Loucy (cell line): ENCODE results near the gene CDK18.

Source experiments
- H2AFZ ChIP-seq: fragments of 200-600 bp; sonication (generic); 2 replicates; pipeline ENCODE4 v1.6.0; 2016; ENCODE audit warnings: antibody characterized with exemption, mild to moderate bottlenecking, low read length, moderate library complexity
- H3F3A ChIP-seq: fragments of 200-600 bp; 2 replicates; pipeline ENCODE4 v1.6.0; 2016; ENCODE audit warnings: antibody characterized with exemption, low read depth, mild to moderate bottlenecking
- H3K27me3 ChIP-seq: fragments of 200-600 bp; sonication (generic); 2 replicates; pipeline ENCODE4 v1.6.1; 2014; ENCODE audit warnings: low read length, mild to moderate bottlenecking; ENCODE audit not compliant: insufficient read depth, poor library complexity, severe bottlenecking
- H3K36me3 ChIP-seq: fragments of 200-600 bp; sonication (generic); 2 replicates; pipeline ENCODE4 v1.6.1; 2016; ENCODE audit warnings: low read length; ENCODE audit not compliant: insufficient read depth
- H3K4me1 ChIP-seq: fragments of 200-600 bp; sonication (generic); 2 replicates; pipeline ENCODE4 v1.5.1; 2014; ENCODE audit warnings: low read length, mild to moderate bottlenecking; ENCODE audit not compliant: insufficient read depth, poor library complexity, severe bottlenecking
- H3K4me2 ChIP-seq: fragments of 200-600 bp; sonication (generic); 2 replicates; pipeline ENCODE4 v1.6.0; 2014; ENCODE audit warnings: antibody characterized with exemption, low read length, low read depth, mild to moderate bottlenecking; ENCODE audit not compliant: poor library complexity, severe bottlenecking
- H3K4me3 ChIP-seq: fragments of 200-600 bp; sonication (generic); 2 replicates; pipeline ENCODE4 v1.5.1; 2014; ENCODE audit warnings: low read length, mild to moderate bottlenecking, mixed read lengths; ENCODE audit not compliant: poor library complexity, severe bottlenecking
- H3K79me2 ChIP-seq: fragments of 200-600 bp; sonication (generic); 2 replicates; pipeline ENCODE4 v1.6.1; 2014; ENCODE audit warnings: low read length; ENCODE audit not compliant: insufficient read depth
- H3K9ac ChIP-seq: fragments of 200-600 bp; sonication (generic); 2 replicates; pipeline ENCODE4 v1.6.0; 2014; ENCODE audit warnings: mild to moderate bottlenecking, low read depth, low read length, moderate library complexity; ENCODE audit not compliant: poor library complexity, severe bottlenecking
- H3K9me2 ChIP-seq: fragments of 200-600 bp; sonication (generic); replicated peaks from 2 replicates; pipeline ENCODE4 v1.6.1; 2016; ENCODE audit warnings: low read depth, low read length, mixed read lengths
- H3K9me3 ChIP-seq: fragments of 200-600 bp; sonication (generic); 2 replicates; pipeline ENCODE4 v1.6.1; 2014; ENCODE audit warnings: mild to moderate bottlenecking, antibody characterized with exemption, low read length, low read depth; ENCODE audit not compliant: insufficient read depth
- H4K20me1 ChIP-seq: fragments of 200-600 bp; sonication (generic); 2 replicates; pipeline ENCODE4 v1.6.0; 2014; ENCODE audit warnings: antibody characterized with exemption, low read length, mild to moderate bottlenecking; ENCODE audit not compliant: insufficient read depth, poor library complexity, severe bottlenecking
- CTCF ChIP-seq: fragments of 200-600 bp; sonication (generic); conservative IDR thresholded peaks from 2 replicates; pipeline ENCODE4 v1.5.1; 2014; ENCODE audit warnings: mild to moderate bottlenecking, antibody characterized with exemption, low read length
- EZH2phosphoT487 ChIP-seq: fragments of 200-600 bp; IDR thresholded peaks from 2 replicates; pipeline ENCODE4 v1.6.1; 2018; ENCODE audit warnings: antibody characterized with exemption, mild to moderate bottlenecking, moderate library complexity, borderline replicate concordance

CDK18 gene

GRCh38 chr1:205504311-205505075, at the start of gene CDK18:
TSS of gene CDK18 (plus strand) at chr1:205504669. CDS start at chr1:205523168, 18,499 bp downstream.
- peak within 1 kb of the TSS; percentile 96 for H3K4me3 ChIP-seq
- TF ChIP-seq CTCF, result no peak
- TF ChIP-seq EZH2phosphoT487, result no peak
- peak within 1 kb of the TSS; percentile 90 for H3K9ac ChIP-seq
- no peaks in the 10 kb centered on the region for H3K27me3 ChIP-seq
- no peaks in the 10 kb centered on the region for H3K9me3 ChIP-seq
- H3K9me2 ChIP-seq, result no peaks in the 10 kb centered on the region
- peaks cover 11% of the 10 kb centered on the region for H4K20me1 ChIP-seq
- peak within 1 kb of the TSS; percentile 85 for H2AFZ ChIP-seq
- peaks cover 23% of the 10 kb centered on the region for H3K4me1 ChIP-seq
- H3K4me2 ChIP-seq, result peak within 1 kb of the TSS; percentile 96
- H3K79me2 ChIP-seq, result peaks cover 27% of the 10 kb centered on the region; the same call in 1 of the 2 replicates
- H3F3A ChIP-seq, result no peaks in the 10 kb centered on the region
- no peaks in the 10 kb centered on the region for H3K36me3 ChIP-seq

GRCh38 chr1:205454903-205455335, 49.5 kb upstream of the CDK18 start:
- Histone ChIP-seq H4K20me1 (no peaks in the 10 kb centered on the region), H3K9me3 (no peaks in the 10 kb centered on the region), H3K4me2 (no peak overlapping the region), H3K4me1 (no peaks in the 10 kb centered on the region), H3K36me3 (no peaks in the 10 kb centered on the region), H3K79me2 (no peaks in the 10 kb centered on the region), H3K4me3 (no peak overlapping the region), H3F3A (no peaks in the 10 kb centered on the region), H3K27me3 (no peaks in the 10 kb centered on the region), H3K9me2 (no peaks in the 10 kb centered on the region), H3K9ac (no peak overlapping the region), H2AFZ (no peak overlapping the region)
- TF ChIP-seq CTCF (no peak), EZH2phosphoT487 (no peak)

GRCh38 chr1:205455581-205456382, 48.7 kb upstream of the CDK18 start, which contains the start of gene BLACAT1:
TSS of gene BLACAT1 (minus strand) at chr1:205456045.
- H3K4me1 ChIP-seq, result no peaks in the 10 kb centered on the region
- no peaks in the 10 kb centered on the region for H3K79me2 ChIP-seq
- no peaks in the 10 kb centered on the region for H4K20me1 ChIP-seq
- H3K4me2 ChIP-seq, result no peak within 1 kb of the TSS
- no peaks in the 10 kb centered on the region for H3F3A ChIP-seq
- no peak within 1 kb of the TSS for H3K4me3 ChIP-seq
- H3K9me3 ChIP-seq, result no peaks in the 10 kb centered on the region
- H3K9me2 ChIP-seq, result no peaks in the 10 kb centered on the region
- H2AFZ ChIP-seq, result no peak within 1 kb of the TSS
- TF ChIP-seq EZH2phosphoT487 (no peak), CTCF (no peak)
- H3K27me3 ChIP-seq, result no peaks in the 10 kb centered on the region
- H3K9ac ChIP-seq, result no peak within 1 kb of the TSS
- no peaks in the 10 kb centered on the region for H3K36me3 ChIP-seq
